ENCODE data around the gene PLK3.
"Not testable (repeated sequence)": the region's sequence is repeated elsewhere in the genome, so short reads cannot be mapped to it uniquely, and the experiment has no call there.

The PLK3 gene

DNA sequence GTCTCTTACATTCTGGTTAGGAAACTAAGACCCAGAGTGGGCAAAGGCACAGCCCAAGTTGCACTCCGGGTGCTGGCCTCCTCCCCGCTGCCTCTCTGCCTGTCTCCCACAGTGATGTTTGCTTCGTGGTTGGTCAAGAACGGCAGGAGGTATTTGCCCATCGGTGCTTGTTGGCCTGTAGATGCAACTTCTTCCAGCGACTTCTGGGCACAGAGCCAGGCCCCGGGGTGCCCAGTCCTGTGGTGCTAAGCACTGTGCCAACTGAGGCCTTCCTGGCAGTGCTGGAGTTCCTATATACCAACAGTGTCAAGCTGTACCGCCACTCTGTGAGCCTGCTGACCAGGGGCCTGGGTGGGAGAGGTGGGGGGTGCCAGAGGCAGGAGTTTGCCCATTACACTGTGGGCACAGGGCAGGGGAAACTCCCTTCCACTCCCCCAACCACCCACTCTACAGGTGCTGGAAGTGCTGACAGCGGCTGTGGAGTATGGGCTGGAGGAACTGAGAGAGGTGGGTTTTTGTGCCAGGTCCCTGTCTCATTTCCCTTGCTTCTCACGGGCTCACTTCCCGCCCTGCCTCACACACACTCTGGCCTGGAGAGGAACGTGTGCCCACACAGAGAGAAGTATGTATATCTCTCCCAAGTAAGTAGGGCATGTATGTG lies 10.1 kb downstream of the PLK3 start:
- peak; percentile 55 for DNase-seq (ENCODE audit: low read depth)
- H3K4me3 ChIP-seq (ENCODE audit: low read depth, low read length): peak overlapping the region; percentile 9; the same call in 1 of the 2 replicates
- TF ChIP-seq, protein P1, sequence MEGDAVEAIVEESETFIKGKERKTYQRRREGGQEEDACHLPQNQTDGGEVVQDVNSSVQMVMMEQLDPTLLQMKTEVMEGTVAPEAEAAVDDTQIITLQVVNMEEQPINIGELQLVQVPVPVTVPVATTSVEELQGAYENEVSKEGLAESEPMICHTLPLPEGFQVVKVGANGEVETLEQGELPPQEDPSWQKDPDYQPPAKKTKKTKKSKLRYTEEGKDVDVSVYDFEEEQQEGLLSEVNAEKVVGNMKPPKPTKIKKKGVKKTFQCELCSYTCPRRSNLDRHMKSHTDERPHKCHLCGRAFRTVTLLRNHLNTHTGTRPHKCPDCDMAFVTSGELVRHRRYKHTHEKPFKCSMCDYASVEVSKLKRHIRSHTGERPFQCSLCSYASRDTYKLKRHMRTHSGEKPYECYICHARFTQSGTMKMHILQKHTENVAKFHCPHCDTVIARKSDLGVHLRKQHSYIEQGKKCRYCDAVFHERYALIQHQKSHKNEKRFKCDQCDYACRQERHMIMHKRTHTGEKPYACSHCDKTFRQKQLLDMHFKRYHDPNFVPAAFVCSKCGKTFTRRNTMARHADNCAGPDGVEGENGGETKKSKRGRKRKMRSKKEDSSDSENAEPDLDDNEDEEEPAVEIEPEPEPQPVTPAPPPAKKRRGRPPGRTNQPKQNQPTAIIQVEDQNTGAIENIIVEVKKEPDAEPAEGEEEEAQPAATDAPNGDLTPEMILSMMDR (IDR thresholded peaks at IDR 0.05; ENCODE audit: insufficient read depth, low read depth, low read length, missing control alignments): no peak

DNA sequence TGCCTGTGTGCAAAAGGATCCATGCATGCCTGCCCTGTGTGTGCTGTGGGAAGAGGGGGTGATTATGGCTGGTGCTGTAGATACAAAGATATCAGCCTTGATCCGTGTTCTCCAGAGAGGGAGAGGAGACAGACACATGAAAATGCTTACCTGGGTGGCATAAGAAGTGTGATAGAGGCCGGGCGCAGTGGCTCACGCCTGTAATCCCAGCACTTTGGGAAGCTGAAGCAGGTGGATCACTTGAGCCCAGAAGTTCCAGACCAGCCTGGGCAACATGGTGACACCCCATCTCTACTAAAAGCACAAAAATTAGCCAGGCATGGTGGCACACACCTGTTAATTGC lies 10.6 kb downstream of the PLK3 start:
- H3K4me3 ChIP-seq (ENCODE audit: low read depth, low read length); DNase-seq (ENCODE audit: low read depth): not testable (repeated sequence)

DNA sequence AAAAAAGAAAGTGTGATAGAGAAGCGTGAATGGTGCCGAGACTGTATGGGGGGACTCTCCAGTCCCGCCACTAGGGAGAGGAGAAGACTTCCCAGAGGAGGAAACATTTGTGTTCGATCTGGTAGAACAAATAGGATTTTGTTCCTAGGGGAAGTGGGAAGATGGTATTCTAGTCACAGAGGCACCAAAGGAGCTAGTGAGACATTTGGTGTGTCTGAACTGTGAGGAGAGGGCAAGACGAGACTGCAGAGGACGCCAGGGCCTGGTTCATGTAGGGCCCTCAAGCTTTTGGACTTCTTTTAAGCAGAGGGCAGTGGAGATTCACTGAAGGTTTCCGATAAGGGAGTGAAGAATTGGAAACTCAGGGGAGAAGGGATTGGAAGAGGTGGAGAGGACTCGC lies 11.1 kb downstream of the PLK3 start:
- TF ChIP-seq, protein P1 (IDR thresholded peaks at IDR 0.05; ENCODE audit: insufficient read depth, low read depth, low read length, missing control alignments): no peak
- DNase-seq (ENCODE audit: low read depth): no peak
- H3K4me3 ChIP-seq (ENCODE audit: low read depth, low read length): no peak overlapping the region

DNA sequence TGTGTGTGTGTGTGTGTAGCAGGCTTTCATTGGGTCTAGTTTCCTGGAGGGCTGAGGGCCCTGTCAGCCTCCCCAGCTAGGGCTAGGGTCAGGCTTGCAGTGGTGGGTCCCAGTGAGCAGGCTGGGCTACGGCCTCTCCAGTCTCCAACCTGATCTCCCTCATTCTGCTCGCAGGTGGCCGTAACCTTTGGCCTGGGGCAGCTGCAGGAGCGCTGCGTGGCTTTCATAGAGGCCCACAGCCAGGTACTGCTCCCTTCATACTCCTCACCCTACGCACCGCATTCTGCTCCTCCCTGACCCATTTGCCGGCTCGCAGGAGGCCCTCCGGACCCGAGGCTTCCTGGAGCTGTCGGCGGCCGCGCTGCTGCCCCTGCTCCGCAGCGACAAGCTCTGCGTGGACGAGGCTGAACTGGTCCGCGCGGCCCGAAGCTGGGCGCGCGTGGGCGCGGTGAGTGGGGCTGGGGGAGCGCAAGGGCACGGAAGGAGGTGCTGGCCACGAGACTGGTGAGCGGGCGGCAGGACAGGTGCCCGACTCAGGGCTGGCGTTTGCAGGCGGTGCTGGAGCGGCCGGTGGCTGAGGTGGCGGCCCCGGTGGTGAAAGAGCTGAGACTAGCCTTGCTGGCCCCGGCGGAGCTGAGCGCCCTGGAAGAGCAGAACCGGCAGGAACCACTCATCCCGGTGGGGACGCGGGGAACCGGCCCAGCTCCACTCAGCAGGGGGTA lies 12.8 kb downstream of the PLK3 start:
- TF ChIP-seq, protein P1 (IDR thresholded peaks at IDR 0.05; ENCODE audit: insufficient read depth, low read depth, low read length, missing control alignments): no peak
- no peak overlapping the region; the same call in 1 of the 2 replicates for H3K4me3 ChIP-seq (ENCODE audit: low read depth, low read length)
- DNase-seq (ENCODE audit: low read depth): no peak

DNA sequence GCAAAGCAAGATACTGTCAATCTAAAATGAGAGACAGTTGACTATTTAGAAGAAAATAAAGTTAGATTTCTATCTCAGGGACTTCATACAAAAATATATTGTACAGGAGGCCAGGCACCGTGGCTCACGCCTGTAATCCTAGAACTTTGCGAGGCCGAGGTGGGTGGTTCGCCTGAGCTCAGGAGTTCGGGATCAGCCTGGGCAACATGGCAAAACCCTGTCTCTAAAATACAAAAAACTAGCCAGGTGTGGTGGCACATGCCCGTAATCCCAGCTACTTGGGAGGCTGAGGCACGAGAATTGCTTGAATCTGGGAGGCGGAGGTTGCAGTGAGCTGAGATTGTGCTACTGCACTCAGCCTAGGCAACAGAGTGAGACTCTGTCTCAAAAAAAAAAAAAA lies 15.7 kb downstream of the PLK3 start:
- not testable (repeated sequence) for H3K4me3 ChIP-seq (ENCODE audit: low read depth, low read length); DNase-seq (ENCODE audit: low read depth)

DNA sequence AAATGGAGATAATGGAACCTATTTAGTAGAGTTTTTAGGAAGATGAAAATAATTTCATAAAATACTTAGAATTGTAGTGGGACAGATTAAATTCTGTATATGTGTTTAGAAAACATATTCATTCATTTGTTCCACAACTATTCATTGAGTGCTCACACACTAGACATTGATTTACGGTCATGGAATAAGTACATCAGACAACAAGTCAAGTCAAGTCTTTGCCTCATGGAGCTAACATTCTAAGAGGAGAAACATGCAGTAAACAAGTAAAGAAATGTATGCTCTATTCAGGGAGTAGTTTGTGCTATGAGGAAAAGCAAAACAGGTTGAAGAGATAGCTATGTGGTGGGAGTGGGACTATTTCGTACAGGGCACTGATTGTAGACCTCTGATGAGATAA lies 17.1 kb downstream of the PLK3 start:
- TF ChIP-seq, protein P1 (IDR thresholded peaks at IDR 0.05; ENCODE audit: insufficient read depth, low read depth, low read length, missing control alignments): no peak
- no peak overlapping the region for H3K4me3 ChIP-seq (ENCODE audit: low read depth, low read length)
- no peak for DNase-seq (ENCODE audit: low read depth)

DNA sequence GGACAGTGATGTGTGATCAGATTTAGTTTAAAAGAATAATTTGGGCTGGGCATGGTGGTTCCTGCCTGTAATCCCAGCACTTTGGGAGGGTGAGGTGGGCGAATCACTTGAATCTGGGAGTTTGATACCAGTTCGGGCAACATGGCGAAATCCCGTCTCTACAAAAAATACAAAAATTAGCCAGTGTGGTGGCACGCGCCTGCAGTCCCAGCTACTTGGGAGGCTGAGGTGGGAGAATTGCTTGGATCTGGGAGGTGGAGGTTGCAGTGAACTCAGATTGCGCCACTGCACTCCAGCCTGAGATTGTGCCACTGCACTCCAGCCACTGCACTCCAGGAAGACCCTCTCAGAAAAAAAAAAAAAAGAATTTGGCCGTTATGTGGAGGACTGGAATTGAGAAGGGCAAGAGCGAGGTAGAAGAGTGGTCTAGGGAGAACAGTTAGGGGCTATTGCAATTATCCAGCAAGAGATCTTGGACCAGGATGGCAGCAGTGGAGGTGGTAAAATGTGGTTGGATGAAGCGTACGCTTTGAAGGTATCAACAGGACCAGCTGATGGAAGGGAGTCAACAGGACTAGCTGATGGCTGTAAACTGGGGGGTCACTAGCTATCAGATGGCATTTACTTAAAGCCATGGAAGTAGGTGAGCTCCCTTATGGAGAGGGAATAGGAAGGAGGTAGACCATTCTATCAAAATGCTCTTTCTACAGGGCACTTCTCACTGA lies 17.8 kb downstream of the PLK3 start:
- TF ChIP-seq, protein P1 (IDR thresholded peaks at IDR 0.05; ENCODE audit: insufficient read depth, low read depth, low read length, missing control alignments): no peak
- no peak overlapping the region for H3K4me3 ChIP-seq (ENCODE audit: low read depth, low read length)
- no peak for DNase-seq (ENCODE audit: low read depth)

All from GM12865 (cell line).